CD4-positive, alpha-beta T cell treated with Interleukin-4 for 1 hour (primary cell): ENCODE measurements around the gene OSBPL8.
A peak's percentile ranks its signal among the peaks of the same experiment; 100 is the strongest.
"Not testable (repeated sequence)": the region's sequence is repeated elsewhere in the genome, so short reads cannot be mapped to it uniquely, and the experiment has no call there.

ENCODE experiments used
- DNase-seq, 2 donors: peaks; one replicate each; pipeline ENCODE4 v3.0.0-alpha.2; 2020 to 2022

The OSBPL8 gene

DNA sequence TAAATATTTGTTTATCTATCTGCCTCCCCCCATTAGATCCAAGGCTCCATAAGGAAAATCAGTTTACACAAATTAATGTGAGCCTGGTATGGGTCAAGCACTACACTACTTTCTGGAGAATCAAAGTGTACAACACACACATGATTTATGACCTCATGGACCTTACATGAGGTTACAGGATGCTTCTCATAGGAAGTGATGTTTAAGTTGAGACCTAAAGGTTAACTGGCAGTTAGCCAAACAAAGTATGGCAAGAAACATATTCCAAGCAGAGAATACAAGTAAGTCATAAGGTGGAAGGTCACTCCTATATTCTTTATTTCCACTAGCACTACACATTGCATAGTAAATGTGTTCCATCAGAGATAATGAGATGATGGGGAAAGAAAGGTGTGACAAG is 39.2 kb downstream of the OSBPL8 start:
- DNase-seq: no peak

DNA sequence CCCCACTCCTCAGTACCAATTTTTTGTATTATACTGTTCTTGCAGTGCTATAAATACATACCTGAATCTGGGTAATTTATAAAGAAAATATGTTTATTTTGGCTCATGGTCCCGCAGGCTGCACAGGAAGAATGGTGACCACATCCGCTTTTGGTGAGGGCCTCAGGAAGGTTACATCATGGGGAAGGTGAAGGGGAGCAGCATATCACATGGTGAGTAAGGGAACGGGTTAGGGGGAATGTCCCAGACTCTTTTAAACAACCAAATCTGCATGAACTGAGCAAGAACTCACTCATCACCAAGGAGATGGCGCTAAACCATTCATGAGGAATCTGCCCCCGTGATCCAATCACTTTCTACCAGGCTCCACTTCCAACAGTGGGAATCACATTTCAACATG is 40.0 kb downstream of the OSBPL8 start:
- DNase-seq: peak; percentile 14 to 41

DNA sequence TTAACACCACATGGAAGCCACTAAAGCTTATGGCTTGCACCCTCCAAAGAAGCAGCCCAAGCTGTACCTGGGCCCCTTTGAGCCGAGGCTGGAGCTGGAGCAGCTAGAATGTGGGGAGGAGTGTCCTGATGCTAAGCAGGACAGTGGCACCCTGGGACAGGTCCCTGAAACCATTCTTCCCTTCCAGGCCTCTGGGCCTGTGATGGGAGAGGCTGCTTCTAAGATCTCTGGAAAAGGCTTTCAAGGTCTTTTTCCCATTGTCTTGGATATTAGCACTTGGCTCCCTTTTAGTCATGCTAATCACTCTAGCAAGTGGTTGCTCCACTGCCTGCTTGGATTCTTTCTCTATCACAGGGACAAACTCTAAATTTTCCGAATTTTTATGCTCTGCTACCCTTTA is 40.9 kb downstream of the OSBPL8 start:
- DNase-seq: no peak

- no peak for DNase-seq
These were observed 44.3 kb downstream of the OSBPL8 start for GRCh38 chr12:76515271-76515670.

DNA sequence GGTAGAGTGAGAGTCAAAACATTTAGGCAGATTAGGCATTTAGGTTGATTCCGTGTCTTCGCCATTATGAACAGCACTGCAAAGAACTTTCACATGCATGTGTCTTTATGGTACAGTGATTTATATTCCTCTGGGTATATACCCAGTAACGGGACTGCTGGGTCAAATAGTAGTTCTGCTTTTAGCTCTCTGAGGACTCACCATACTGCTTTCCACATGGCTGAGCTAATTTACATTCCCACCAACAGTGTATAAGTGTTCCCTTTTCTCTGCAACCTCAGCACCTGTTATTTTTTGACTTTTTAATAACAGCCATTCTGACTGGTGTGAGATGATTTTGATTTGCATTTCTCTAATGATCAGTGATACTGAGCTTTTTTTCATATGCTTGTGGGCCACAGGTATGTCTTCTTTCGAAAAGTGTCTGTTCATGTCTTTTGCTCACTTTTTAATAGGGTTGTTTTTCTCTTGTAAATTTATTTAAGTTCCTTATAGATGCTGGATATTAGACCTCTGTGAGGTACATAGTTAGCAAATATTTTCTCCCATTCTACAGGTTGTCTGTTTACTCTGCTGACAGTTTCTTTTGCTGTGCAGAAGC is 48.4 kb downstream of the OSBPL8 start:
- peak in 1 of 2 donors; percentile 38 for DNase-seq

GRCh38 chr12:76508128-76508980 is 51.2 kb downstream of the OSBPL8 start:
- DNase-seq: no peak

GRCh38 chr12:76506149-76506548 is 53.4 kb downstream of the OSBPL8 start:
- DNase-seq: no peak

GRCh38 chr12:76505050-76505449 is 54.5 kb downstream of the OSBPL8 start:
- DNase-seq: no peak

GRCh38 chr12:76504606-76505005 is 55.0 kb downstream of the OSBPL8 start:
- no peak for DNase-seq

DNA sequence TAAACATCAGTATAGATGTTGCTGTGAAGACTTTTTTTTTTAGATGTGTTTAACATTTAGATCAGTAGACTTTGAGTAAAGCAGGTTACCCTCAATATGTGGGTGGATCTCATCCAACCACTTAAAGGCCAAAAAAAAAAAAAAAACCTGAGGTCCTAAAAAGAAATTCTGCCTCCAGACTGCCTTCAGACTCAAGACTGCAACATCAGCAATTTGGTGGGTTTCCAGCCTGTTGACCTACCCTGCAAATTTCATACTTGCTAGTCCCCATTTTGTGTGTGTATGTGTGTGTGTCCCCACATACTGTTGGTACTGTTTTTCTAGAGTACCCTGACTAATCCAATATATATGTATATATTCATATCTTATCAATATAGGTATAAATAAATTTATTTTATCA is 55.6 kb downstream of the OSBPL8 start:
- DNase-seq: no peak

GRCh38 chr12:76501390-76501789 is 58.2 kb downstream of the OSBPL8 start:
- DNase-seq: no peak

GRCh38 chr12:76499136-76499535 is 60.4 kb downstream of the OSBPL8 start:
- not testable (repeated sequence) for DNase-seq

DNA sequence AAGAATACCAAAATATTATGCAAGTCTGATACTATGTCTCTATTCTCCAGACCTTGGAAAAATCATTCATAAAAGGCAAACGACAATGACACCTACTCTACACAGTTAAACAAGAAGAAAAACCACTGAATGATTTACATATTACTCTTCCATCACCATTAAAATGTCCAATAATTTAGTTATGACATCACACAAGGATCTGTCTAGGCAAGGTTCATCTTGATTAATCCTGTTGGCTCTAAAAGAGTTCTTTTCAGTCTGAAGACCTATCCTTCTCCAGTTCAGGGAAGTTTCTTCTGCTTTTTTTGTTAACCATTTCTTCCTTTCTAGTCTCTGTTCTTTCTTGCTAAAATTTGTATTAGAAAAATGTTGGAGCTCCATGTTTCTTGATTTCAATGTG is 64.0 kb downstream of the OSBPL8 start:
- no peak for DNase-seq

GRCh38 chr12:76491292-76491691 is 68.3 kb downstream of the OSBPL8 start:
- no peak for DNase-seq

DNA sequence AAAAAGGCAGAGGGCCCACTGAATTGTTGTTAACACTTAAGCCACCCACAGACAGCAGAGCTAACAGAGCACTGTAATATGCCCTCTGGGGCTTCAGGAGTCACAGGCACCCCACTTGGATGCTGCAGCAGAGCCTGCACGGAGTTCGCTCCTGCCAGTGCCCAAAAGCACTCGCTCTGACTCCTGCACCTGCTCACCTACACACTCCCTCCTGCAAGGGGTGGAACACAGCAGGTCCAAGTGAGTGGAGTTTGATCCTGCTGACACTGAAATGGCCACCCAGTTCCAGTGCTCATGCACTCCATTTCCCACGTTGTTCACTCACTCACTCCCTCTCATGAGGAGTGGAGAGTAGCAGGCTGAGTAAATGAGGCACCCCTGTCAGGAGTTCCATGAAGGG is 68.8 kb downstream of the OSBPL8 start:
- DNase-seq: no peak

- DNase-seq: no peak
These were observed 69.8 kb downstream of the OSBPL8 start for GRCh38 chr12:76489737-76490136.

DNA sequence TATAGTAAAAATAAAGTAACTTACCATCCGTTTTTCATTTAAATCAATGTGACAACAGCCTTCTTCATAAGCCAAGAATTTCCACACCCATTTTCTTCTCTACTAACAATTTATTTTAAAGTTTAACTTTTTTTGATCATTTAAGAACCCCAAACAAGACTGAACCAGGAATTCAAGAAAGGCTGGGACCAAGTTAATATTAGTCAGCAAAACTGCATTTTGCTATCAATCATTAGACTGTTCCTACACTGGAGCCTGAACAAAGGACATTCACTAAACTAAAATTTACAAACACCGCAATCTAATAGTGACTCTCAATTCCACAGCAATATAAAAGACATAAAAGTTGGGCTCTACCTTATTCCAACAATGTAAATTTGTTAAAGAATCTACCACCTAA is 73.6 kb downstream of the OSBPL8 start:
- no peak for DNase-seq

- DNase-seq: no peak
These were observed 78.8 kb downstream of the OSBPL8 start for GRCh38 chr12:76480796-76481195.

- DNase-seq: no peak
These were observed 81.5 kb downstream of the OSBPL8 start for GRCh38 chr12:76478045-76478444.

- DNase-seq: not testable (repeated sequence)
These were observed 86.7 kb downstream of the OSBPL8 start for GRCh38 chr12:76472862-76473261.

DNA sequence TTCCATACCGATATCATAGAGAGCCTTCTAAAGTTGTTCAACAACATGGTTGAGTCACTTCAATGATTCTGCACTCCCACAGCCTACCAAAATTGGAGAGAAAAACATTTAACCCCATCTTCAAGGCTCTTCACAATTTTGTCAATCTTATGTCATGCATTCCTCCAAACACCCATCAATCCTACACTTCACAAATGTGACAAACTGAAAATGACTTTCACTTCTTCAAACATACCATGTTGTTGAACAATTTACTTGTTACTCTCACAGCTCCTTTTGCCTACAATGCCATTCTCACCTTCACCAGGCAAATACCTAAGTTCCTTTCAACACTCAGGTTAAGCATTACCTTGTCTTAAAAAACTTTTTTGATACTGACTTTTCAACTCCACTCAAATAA is 88.0 kb downstream of the OSBPL8 start:
- DNase-seq: no peak

DNA sequence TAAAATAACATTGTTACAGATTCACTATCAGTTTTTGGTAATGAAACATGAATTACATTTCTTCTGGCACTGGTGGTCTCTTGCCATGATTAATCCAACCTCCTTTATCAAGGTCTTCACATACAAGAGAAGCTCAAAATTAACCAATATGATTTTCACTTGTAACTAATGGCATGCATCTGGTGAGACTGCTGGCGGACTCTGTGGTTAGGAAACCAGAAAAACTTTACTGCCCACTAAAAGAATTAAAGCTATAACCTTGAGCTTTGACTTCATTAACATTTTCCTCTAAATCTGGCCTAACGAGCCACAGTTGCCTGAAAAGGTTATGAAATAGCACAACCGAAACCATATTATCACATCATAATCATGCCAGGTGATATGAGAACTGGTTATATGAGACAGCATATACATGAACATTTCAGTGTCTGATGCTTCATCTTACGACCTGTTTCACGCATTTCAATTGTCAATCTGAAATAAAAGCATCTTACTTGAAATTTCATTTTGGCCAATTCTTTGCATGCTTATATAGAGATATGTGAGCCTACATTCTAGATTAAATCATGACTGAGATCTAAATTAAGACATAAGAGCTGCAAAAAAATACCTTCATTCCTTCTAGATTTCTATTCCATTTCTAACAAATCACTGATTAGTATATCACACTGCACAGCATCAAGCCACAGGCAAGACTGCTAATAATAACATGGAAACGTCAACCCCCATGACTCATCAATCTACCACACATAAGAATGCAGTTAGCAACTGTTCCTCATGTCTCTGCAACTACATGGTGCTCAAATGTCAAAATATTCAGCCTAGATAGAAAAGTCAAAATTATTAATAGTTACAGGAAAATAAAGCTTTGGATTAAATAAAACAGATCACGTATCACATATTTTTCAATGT is 89.3 kb downstream of the OSBPL8 start:
- no peak for DNase-seq

DNA sequence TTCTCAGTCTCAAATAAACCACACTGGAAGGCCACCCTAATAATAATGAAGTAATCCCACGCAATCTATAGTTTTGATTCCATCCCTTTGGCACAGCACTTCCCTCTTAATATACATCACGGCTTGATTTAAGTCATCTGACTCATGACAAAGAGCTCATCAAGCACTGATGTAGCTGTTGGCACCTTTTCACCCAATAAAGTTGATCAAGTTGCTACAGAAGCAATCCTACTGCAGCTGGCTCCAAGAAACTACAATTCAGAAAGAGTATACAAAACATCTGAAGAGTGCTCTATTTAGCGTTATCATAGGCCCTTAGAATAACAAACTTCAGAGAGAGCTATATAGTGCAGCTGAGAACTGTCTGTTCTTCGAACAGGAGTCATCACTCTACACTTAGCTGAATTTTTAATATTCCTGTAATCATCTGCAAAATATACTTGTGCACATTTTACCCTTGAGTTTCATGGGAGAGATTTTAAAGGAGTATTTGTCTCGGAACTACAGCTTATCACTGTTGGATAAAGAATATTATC is 94.9 kb downstream of the OSBPL8 start:
- no peak for DNase-seq
